ENCODE data around the gene MAFF.

Gene MAFF

GRCh38 chr22:38191055-38191454 lies 10.7 kb upstream of the MAFF start:
- Histone ChIP-seq H3K9me3 (ENCODE audit: low read length) (no peaks in the 10 kb centered on the region), H3K4me1 (ENCODE audit: insufficient read depth, low read length, severe bottlenecking) (peaks cover 3% of the 10 kb centered on the region), H3K27me3 (ENCODE audit: insufficient read depth, low read length) (no peaks in the 10 kb centered on the region; the same call in 1 of the 2 replicates), H3K4me2 (ENCODE audit: low read length) (no peak overlapping the region), H3K4me3 (ENCODE audit: low read depth, low read length, poor library complexity, severe bottlenecking) (no peak overlapping the region), H4K20me1 (ENCODE audit: insufficient read depth, low read length) (no peaks in the 10 kb centered on the region), H2AFZ (ENCODE audit: low read length) (no peak overlapping the region), H3K9ac (ENCODE audit: low read length) (no peak overlapping the region), H3F3A (ENCODE audit: insufficient read depth, low read length) (no peaks in the 10 kb centered on the region), H3K9me2 (ENCODE audit: low read depth, low read length) (no peaks in the 10 kb centered on the region), H3K79me2 (ENCODE audit: insufficient read depth, low read length) (no peaks in the 10 kb centered on the region), H3K36me3 (ENCODE audit: insufficient read depth, low read length) (no peaks in the 10 kb centered on the region), H3K27ac (ENCODE audit: low read depth, low read length, poor library complexity, severe bottlenecking) (no peak overlapping the region)
- TF ChIP-seq CTCF (IDR thresholded peaks at IDR 0.05; ENCODE audit: low read length) (no peak), EZH2 (IDR thresholded peaks at IDR 0.05; ENCODE audit: borderline replicate concordance, low read length) (no peak)

GRCh38 chr22:38191731-38192474 lies 9.9 kb upstream of the MAFF start:
- no peak overlapping the region for H3K4me3 ChIP-seq (ENCODE audit: low read depth, low read length, poor library complexity, severe bottlenecking)
- peaks cover 3% of the 10 kb centered on the region for H3K4me1 ChIP-seq (ENCODE audit: insufficient read depth, low read length, severe bottlenecking)
- no peaks in the 10 kb centered on the region for H3K79me2 ChIP-seq (ENCODE audit: insufficient read depth, low read length)
- H3K27ac ChIP-seq (ENCODE audit: low read depth, low read length, poor library complexity, severe bottlenecking), result no peak overlapping the region
- no peak overlapping the region for H3K4me2 ChIP-seq (ENCODE audit: low read length)
- no peak for TF ChIP-seq EZH2 (IDR thresholded peaks at IDR 0.05; ENCODE audit: borderline replicate concordance, low read length)
- H3K9me3 ChIP-seq (ENCODE audit: low read length), result no peaks in the 10 kb centered on the region
- no peak overlapping the region for H2AFZ ChIP-seq (ENCODE audit: low read length)
- no peaks in the 10 kb centered on the region for H3K9me2 ChIP-seq (ENCODE audit: low read depth, low read length)
- H3K36me3 ChIP-seq (ENCODE audit: insufficient read depth, low read length), result no peaks in the 10 kb centered on the region
- H3F3A ChIP-seq (ENCODE audit: insufficient read depth, low read length), result no peaks in the 10 kb centered on the region
- no peaks in the 10 kb centered on the region; the same call in 1 of the 2 replicates for H3K27me3 ChIP-seq (ENCODE audit: insufficient read depth, low read length)
- no peak overlapping the region for H3K9ac ChIP-seq (ENCODE audit: low read length)
- no peaks in the 10 kb centered on the region for H4K20me1 ChIP-seq (ENCODE audit: insufficient read depth, low read length)

GRCh38 chr22:38192475-38192863 lies 9.3 kb upstream of the MAFF start:
- Histone ChIP-seq H2AFZ (ENCODE audit: low read length) (no peak overlapping the region), H3K27ac (ENCODE audit: low read depth, low read length, poor library complexity, severe bottlenecking) (no peak overlapping the region), H3K9me2 (ENCODE audit: low read depth, low read length) (no peaks in the 10 kb centered on the region), H3K9me3 (ENCODE audit: low read length) (no peaks in the 10 kb centered on the region), H3F3A (ENCODE audit: insufficient read depth, low read length) (no peaks in the 10 kb centered on the region), H3K27me3 (ENCODE audit: insufficient read depth, low read length) (no peaks in the 10 kb centered on the region; the same call in 1 of the 2 replicates), H4K20me1 (ENCODE audit: insufficient read depth, low read length) (no peaks in the 10 kb centered on the region), H3K4me3 (ENCODE audit: low read depth, low read length, poor library complexity, severe bottlenecking) (no peak overlapping the region), H3K36me3 (ENCODE audit: insufficient read depth, low read length) (no peaks in the 10 kb centered on the region), H3K4me2 (ENCODE audit: low read length) (no peak overlapping the region), H3K79me2 (ENCODE audit: insufficient read depth, low read length) (no peaks in the 10 kb centered on the region), H3K9ac (ENCODE audit: low read length) (no peak overlapping the region), H3K4me1 (ENCODE audit: insufficient read depth, low read length, severe bottlenecking) (peaks cover 3% of the 10 kb centered on the region)
- TF ChIP-seq EZH2 (IDR thresholded peaks at IDR 0.05; ENCODE audit: borderline replicate concordance, low read length) (no peak), CTCF (IDR thresholded peaks at IDR 0.05; ENCODE audit: low read length) (no peak)

GRCh38 chr22:38193580-38193979 lies 8.2 kb upstream of the MAFF start:
- H3K4me1 ChIP-seq (ENCODE audit: insufficient read depth, low read length, severe bottlenecking), result peaks cover 3% of the 10 kb centered on the region
- H2AFZ ChIP-seq (ENCODE audit: low read length), result no peak overlapping the region
- H3K4me2 ChIP-seq (ENCODE audit: low read length), result no peak overlapping the region
- no peak for TF ChIP-seq EZH2 (IDR thresholded peaks at IDR 0.05; ENCODE audit: borderline replicate concordance, low read length)
- no peak for TF ChIP-seq CTCF (IDR thresholded peaks at IDR 0.05; ENCODE audit: low read length)
- H4K20me1 ChIP-seq (ENCODE audit: insufficient read depth, low read length), result no peaks in the 10 kb centered on the region
- no peaks in the 10 kb centered on the region; the same call in 1 of the 2 replicates for H3K27me3 ChIP-seq (ENCODE audit: insufficient read depth, low read length)
- no peaks in the 10 kb centered on the region for H3K79me2 ChIP-seq (ENCODE audit: insufficient read depth, low read length)
- H3K27ac ChIP-seq (ENCODE audit: low read depth, low read length, poor library complexity, severe bottlenecking), result no peak overlapping the region
- no peaks in the 10 kb centered on the region for H3K9me3 ChIP-seq (ENCODE audit: low read length)
- H3K4me3 ChIP-seq (ENCODE audit: low read depth, low read length, poor library complexity, severe bottlenecking), result no peak overlapping the region
- no peaks in the 10 kb centered on the region for H3F3A ChIP-seq (ENCODE audit: insufficient read depth, low read length)
- H3K36me3 ChIP-seq (ENCODE audit: insufficient read depth, low read length), result no peaks in the 10 kb centered on the region
- H3K9me2 ChIP-seq (ENCODE audit: low read depth, low read length), result no peaks in the 10 kb centered on the region
- H3K9ac ChIP-seq (ENCODE audit: low read length), result no peak overlapping the region
